H9 (cell line): ENCODE data around the gene BACH1. TPM values are rescaled to one million over a fixed set of nuclear protein-coding genes. Genes with fewer than 3 reads are reported as not detected.

Experiments
- DNase-seq: peaks from one replicate; pipeline ENCODE4 v3.0.0-alpha.2; 2017
- H2AFZ ChIP-seq: one replicate; pipeline ENCODE4 v1.6.1; 2013; ENCODE audit warnings: mild to moderate bottlenecking, low read length, control low read depth, moderate library complexity
- H2AK5ac ChIP-seq: 2 replicates; pipeline ENCODE4 v1.6.1; 2013; ENCODE audit warnings: low read length, control low read depth, mixed read lengths; ENCODE audit not compliant: insufficient read length
- H2BK120ac ChIP-seq: one replicate; pipeline ENCODE4 v1.6.1; 2013; ENCODE audit warnings: low read depth, mild to moderate bottlenecking, low read length, control low read depth, inconsistent platforms; ENCODE audit not compliant: poor library complexity, severe bottlenecking
- H2BK12ac ChIP-seq: 2 replicates; pipeline ENCODE4 v1.6.1; 2013; ENCODE audit warnings: low read length, control low read depth, mixed read lengths, low read depth; ENCODE audit not compliant: insufficient read length
- H2BK15ac ChIP-seq: 2 replicates; pipeline ENCODE4 v1.6.1; 2013; ENCODE audit warnings: low read depth, low read length, control low read depth
- H2BK20ac ChIP-seq: one replicate; pipeline ENCODE4 v1.6.1; 2013; ENCODE audit warnings: low read depth, mild to moderate bottlenecking, low read length, control low read depth, inconsistent platforms; ENCODE audit not compliant: poor library complexity, severe bottlenecking
- H2BK5ac ChIP-seq: 2 replicates; pipeline ENCODE4 v1.6.1; 2013; ENCODE audit warnings: low read length, control low read depth, mixed read lengths; ENCODE audit not compliant: insufficient read length
- H3K14ac ChIP-seq: 2 replicates; pipeline ENCODE4 v1.6.1; 2013; ENCODE audit warnings: low read length, control low read depth; ENCODE audit not compliant: insufficient read depth
- H3K18ac ChIP-seq: 2 replicates; pipeline ENCODE4 v1.6.1; 2013; ENCODE audit warnings: low read depth, mild to moderate bottlenecking, mixed read lengths, low read length, control low read depth; ENCODE audit not compliant: insufficient read length
- H3K23ac ChIP-seq: 2 replicates; pipeline ENCODE4 v1.6.1; 2013; ENCODE audit warnings: low read length, control low read depth, mixed read lengths, low read depth; ENCODE audit not compliant: insufficient read length
- H3K23me2 ChIP-seq: 2 replicates; pipeline ENCODE4 v1.6.1; 2013; ENCODE audit warnings: low read depth, mild to moderate bottlenecking, mixed read lengths, low read length, control low read depth; ENCODE audit not compliant: insufficient read length, poor library complexity, severe bottlenecking
- H3K27ac ChIP-seq: 2 replicates; pipeline ENCODE4 v1.5.1; 2013; ENCODE audit warnings: low read length, control low read depth, mixed read lengths, low read depth; ENCODE audit not compliant: insufficient read length
- H3K27me3 ChIP-seq: 2 replicates; pipeline ENCODE4 v1.6.1; 2013; ENCODE audit warnings: low read length, control low read depth, inconsistent platforms; ENCODE audit not compliant: insufficient read depth
- H3K4ac ChIP-seq: 2 replicates; pipeline ENCODE4 v1.6.1; 2013; ENCODE audit warnings: low read depth, mild to moderate bottlenecking, control low read depth, inconsistent platforms, low read length, moderate library complexity
- H3K4me1 ChIP-seq: 2 replicates; pipeline ENCODE4 v1.6.1; 2013; ENCODE audit warnings: low read length, control low read depth, inconsistent platforms; ENCODE audit not compliant: insufficient read depth
- H3K4me2 ChIP-seq: 2 replicates; pipeline ENCODE4 v1.6.1; 2013; ENCODE audit warnings: low read length, control low read depth, mixed read lengths; ENCODE audit not compliant: insufficient read length, insufficient read depth
- H3K56ac ChIP-seq: 2 replicates; pipeline ENCODE4 v1.6.1; 2013; ENCODE audit warnings: low read depth, mild to moderate bottlenecking, mixed read lengths, low read length, control low read depth; ENCODE audit not compliant: insufficient read length
- H3K79me1 ChIP-seq: 2 replicates; pipeline ENCODE4 v1.6.1; 2013; ENCODE audit warnings: low read depth, mild to moderate bottlenecking, moderate library complexity, low read length, control low read depth, inconsistent platforms; ENCODE audit not compliant: insufficient read depth, poor library complexity, severe bottlenecking
- H3K79me2 ChIP-seq: 2 replicates; pipeline ENCODE4 v1.6.1; 2013; ENCODE audit warnings: low read length, control low read depth, inconsistent platforms; ENCODE audit not compliant: insufficient read depth
- H3K9ac ChIP-seq: 2 replicates; pipeline ENCODE4 v1.6.1; 2013; ENCODE audit warnings: low read length, control low read depth, mixed read lengths; ENCODE audit not compliant: insufficient read length; ENCODE audit errors: extremely low read depth
- H3K9me3 ChIP-seq: one replicate; pipeline ENCODE4 v1.6.1; 2013; ENCODE audit warnings: low read depth, low read length, inconsistent platforms; ENCODE audit not compliant: control insufficient read depth
- H3T11ph ChIP-seq: one replicate; pipeline ENCODE4 v1.6.1; 2013; ENCODE audit warnings: mild to moderate bottlenecking, low read length, control low read depth, inconsistent platforms
- H4K20me1 ChIP-seq: one replicate; pipeline ENCODE4 v1.6.1; 2013; ENCODE audit not compliant: control insufficient read depth, insufficient read length, insufficient read depth
- H4K5ac ChIP-seq: 2 replicates; pipeline ENCODE4 v1.6.1; 2013; ENCODE audit warnings: low read depth, mild to moderate bottlenecking, mixed read lengths, low read length, control low read depth; ENCODE audit not compliant: insufficient read length
- H4K8ac ChIP-seq: replicated peaks from 2 replicates; pipeline ENCODE4 v1.6.1; 2013; ENCODE audit warnings: low read length, control low read depth, mixed read lengths, low read depth; ENCODE audit not compliant: insufficient read length
- H4K91ac ChIP-seq: 2 replicates; pipeline ENCODE4 v1.6.1; 2013; ENCODE audit warnings: low read depth, mild to moderate bottlenecking, moderate library complexity, mixed read lengths, low read length, control low read depth; ENCODE audit not compliant: insufficient read length
- H3K27ac Mint-ChIP-seq, 3 experiments: 2 replicates in 2 of 3; 3 replicates in 1 of 3; pipeline ENCODE4 v1.8.0; 2020 to 2021; ENCODE audit warnings: mixed read lengths in 3 of 3, mild to moderate bottlenecking in 1 of 3, moderate library complexity in 1 of 3
- H3K27me3 Mint-ChIP-seq: 2 replicates; pipeline ENCODE4 v1.8.0; 2021; ENCODE audit warnings: low read depth, mild to moderate bottlenecking, moderate library complexity, mixed read lengths
- H3K36me3 Mint-ChIP-seq, 3 experiments: 2 replicates in 2 of 3; 3 replicates in 1 of 3; pipeline ENCODE4 v1.8.0; 2020 to 2021; ENCODE audit warnings: low read depth in 3 of 3, mixed read lengths in 3 of 3; ENCODE audit not compliant: insufficient read depth in 1 of 3
- H3K4me1 Mint-ChIP-seq, 2 experiments: 2 replicates each; pipeline ENCODE4 v1.8.0; 2020; ENCODE audit warnings: mixed read lengths in 2 of 2
- H3K4me3 Mint-ChIP-seq, 2 experiments: 2 replicates in 1 of 2; 3 replicates in 1 of 2; pipeline ENCODE4 v1.8.0; 2020 to 2021; ENCODE audit warnings: mild to moderate bottlenecking in 2 of 2, mixed read lengths in 2 of 2, moderate library complexity in 1 of 2
- H3K9me3 Mint-ChIP-seq, 2 experiments: 2 replicates in 1 of 2; 3 replicates in 1 of 2; pipeline ENCODE4 v1.8.0; 2020; ENCODE audit warnings: mild to moderate bottlenecking in 2 of 2, mixed read lengths in 2 of 2, moderate library complexity in 1 of 2
- total RNA-seq: library from RNA; stranded (reverse); gene quantifications from 2 replicates; pipeline ENCODE4 v1.2.1, GENCODE V29; 2021
- TF ChIP-seq, protein P1 (sequence below): fragments of 200-600 bp; sonication (generic); conservative IDR thresholded peaks from 3 replicates; pipeline ENCODE4 v1.8.0; 2021; ENCODE audit warnings: antibody characterized with exemption, mild to moderate bottlenecking

Gene BACH1
- total RNA-seq, 1 experiment from 2014 or later, result 42.4 TPM

- Histone ChIP-seq H4K91ac (no peak overlapping the region), H2AFZ (no peak overlapping the region), H3K14ac (no peak overlapping the region), H3K4me2 (no peak overlapping the region), H3K79me1 (no peaks in the 10 kb centered on the region), H2BK20ac (no peak overlapping the region), H2BK12ac (no peak overlapping the region), H3K4ac (no peak overlapping the region), H2BK15ac (no peak overlapping the region), H3T11ph (no peak overlapping the region), H3K79me2 (no peaks in the 10 kb centered on the region), H3K27ac (no peak overlapping the region), H2BK120ac (no peak overlapping the region), H3K18ac (no peak overlapping the region), H3K4me1 (no peaks in the 10 kb centered on the region), H3K9me3 (no peaks in the 10 kb centered on the region), H3K23ac (no peak overlapping the region), H3K23me2 (no peaks in the 10 kb centered on the region), H3K9ac (no peak overlapping the region), H4K5ac (no peak overlapping the region), H2BK5ac (no peak overlapping the region), H3K56ac (no peak overlapping the region), H3K27me3 (no peaks in the 10 kb centered on the region), H4K20me1 (no peaks in the 10 kb centered on the region), H2AK5ac (no peak overlapping the region), H4K8ac (no peak overlapping the region)
- H3K27me3 Mint-ChIP-seq, result 0 out of 2 replicates have a peak, but pooled peaks cover 1% of the 10 kb centered on the region
- no peaks in the 10 kb centered on the region for H3K36me3 Mint-ChIP-seq
- H3K4me1 Mint-ChIP-seq, result no peaks in the 10 kb centered on the region
- H3K9me3 Mint-ChIP-seq, result no peaks in the 10 kb centered on the region; a peak in 1 of 5 replicates
- no peak overlapping the region for H3K4me3 Mint-ChIP-seq
- TF ChIP-seq, protein P1, sequence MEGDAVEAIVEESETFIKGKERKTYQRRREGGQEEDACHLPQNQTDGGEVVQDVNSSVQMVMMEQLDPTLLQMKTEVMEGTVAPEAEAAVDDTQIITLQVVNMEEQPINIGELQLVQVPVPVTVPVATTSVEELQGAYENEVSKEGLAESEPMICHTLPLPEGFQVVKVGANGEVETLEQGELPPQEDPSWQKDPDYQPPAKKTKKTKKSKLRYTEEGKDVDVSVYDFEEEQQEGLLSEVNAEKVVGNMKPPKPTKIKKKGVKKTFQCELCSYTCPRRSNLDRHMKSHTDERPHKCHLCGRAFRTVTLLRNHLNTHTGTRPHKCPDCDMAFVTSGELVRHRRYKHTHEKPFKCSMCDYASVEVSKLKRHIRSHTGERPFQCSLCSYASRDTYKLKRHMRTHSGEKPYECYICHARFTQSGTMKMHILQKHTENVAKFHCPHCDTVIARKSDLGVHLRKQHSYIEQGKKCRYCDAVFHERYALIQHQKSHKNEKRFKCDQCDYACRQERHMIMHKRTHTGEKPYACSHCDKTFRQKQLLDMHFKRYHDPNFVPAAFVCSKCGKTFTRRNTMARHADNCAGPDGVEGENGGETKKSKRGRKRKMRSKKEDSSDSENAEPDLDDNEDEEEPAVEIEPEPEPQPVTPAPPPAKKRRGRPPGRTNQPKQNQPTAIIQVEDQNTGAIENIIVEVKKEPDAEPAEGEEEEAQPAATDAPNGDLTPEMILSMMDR, result no peak
- DNase-seq, result no peak
- no peak overlapping the region for H3K27ac Mint-ChIP-seq
Measured at GRCh38 chr21:29267666-29268065, 31.1 kb upstream of the BACH1 start.
